Central memory CD4-positive, alpha-beta T cell (primary cell): Measurements from ENCODE around the gene EDA.

Experiments used
- DNase-seq: peaks from one replicate; pipeline ENCODE4 v3.0.0; 2022
- total RNA-seq, 3 experiments: gene quantifications; one replicate each; lab custom pipeline; 2026; lab: John Stamatoyannopoulos, UW

EDA gene
- 4.7 to 17.7 (median 16.5) reads per million in 3 experiments for total RNA-seq

DNA sequence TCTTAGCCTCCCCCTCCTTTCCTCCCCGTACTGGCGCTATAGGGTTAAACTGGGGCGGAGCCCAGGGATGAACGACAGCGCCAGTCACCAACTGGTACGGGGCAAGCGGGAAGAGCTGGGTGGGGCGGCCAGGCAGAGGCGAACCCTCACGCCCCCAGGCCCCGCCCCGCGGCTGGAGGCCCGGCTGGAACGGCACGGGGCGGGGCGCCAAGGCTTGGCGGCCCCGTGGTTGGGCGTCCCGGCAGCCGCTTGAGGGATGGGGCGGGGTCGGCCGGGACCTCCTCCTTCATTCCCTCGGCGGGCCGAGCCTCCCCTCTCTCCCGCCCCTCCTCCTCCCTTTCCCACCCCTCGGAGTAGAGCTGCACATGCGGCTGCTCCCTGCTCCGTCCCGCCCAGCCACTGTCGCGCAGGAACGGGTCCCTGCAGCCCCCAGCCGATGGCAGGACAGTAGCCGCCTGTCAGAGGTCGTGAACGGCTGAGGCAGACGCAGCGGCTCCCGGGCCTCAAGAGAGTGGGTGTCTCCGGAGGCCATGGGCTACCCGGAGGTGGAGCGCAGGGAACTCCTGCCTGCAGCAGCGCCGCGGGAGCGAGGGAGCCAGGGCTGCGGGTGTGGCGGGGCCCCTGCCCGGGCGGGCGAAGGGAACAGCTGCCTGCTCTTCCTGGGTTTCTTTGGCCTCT, at the start of gene EDA:
TSS of gene EDA (plus strand) at position 335 of the 678 bp plus-strand sequence.
- DNase-seq: peak; percentile 66

DNA sequence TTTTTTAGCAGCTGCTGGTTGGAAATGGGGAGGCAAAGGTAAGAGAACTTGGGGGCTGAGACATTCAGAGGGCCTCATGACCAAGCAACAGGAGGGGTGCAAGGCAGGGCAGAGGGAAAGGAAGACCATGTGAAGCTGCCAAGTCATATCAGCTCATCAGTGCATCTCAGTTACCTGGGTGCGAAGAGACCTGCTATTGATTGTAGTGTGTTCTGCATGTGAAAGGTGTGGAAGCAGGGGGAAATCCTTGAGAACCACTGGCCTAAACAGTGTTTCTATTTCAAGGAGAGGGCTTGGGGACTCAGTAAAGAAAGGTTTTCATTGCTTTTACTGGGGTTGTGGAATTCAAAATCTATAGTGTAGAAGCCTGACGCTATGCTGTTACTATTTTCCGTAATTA, 47.1 kb upstream of the EDA start:
- DNase-seq: no peak

DNA sequence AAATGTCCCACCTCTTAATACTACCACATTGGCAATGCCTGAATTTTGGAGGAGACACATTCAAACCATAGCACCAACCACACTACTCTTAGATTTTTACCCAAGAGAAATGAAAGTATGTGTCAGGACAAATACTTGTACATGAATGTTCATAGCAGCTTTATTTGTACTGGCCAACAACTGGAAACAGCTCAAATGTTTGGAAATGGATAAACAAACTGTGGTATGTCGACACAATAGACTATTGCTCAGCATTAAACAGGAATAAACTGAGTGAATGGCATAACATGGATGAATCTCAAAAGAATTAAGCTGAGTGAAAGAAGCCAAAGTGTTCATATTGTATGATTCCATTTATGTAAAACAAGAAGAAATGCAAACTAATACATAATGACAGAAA, 18.5 kb upstream of the EDA start:
- no peak for DNase-seq

- no peak for DNase-seq
Measured at GRCh38 chrX:69600182-69600581, 15.7 kb upstream of the EDA start.

GRCh38 chrX:69603566-69604194, 12.2 kb upstream of the EDA start:
- no peak for DNase-seq

- DNase-seq: no peak
Measured at GRCh38 chrX:69605521-69605920, 10.4 kb upstream of the EDA start.

DNA sequence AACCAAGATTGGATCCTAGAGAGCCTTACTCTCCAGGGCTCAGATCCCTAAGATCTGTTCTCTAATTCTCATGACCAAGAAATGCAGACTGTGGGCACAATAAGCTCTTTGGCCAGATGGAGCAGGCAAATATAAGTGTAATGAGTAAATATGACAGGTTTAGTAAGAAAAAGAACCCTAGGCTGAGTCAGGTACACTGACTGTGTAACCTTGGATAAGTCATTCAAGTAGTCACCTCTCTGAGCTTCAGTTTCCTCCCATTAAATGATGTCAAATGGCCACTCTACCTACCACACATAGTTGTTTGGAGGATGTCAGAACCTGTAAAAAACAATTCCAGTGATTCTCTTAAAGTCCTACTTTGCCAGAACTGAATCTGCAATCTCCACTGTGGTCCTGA, 8.3 kb upstream of the EDA start:
- DNase-seq: no peak

DNA sequence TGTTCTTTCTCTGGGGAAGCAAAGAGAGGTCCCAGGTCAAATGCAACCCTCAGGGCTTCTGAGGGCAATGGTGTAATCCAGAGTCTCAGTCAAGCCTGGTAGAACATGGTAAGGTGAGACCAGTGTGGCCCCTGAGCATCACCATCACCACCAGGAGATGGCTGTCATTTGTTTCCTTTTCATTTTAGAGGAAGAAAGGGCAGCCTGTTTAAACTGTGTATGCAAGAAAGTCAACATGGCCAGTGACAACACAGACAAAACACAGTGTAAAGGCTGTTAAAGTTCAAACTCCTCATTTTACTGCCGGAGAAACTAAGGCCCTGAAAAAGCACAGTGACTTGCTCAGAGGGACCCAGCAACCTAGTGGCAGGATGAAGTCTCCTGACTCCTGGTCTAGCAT, 2.0 kb upstream of the EDA start:
- DNase-seq: no peak

DNA sequence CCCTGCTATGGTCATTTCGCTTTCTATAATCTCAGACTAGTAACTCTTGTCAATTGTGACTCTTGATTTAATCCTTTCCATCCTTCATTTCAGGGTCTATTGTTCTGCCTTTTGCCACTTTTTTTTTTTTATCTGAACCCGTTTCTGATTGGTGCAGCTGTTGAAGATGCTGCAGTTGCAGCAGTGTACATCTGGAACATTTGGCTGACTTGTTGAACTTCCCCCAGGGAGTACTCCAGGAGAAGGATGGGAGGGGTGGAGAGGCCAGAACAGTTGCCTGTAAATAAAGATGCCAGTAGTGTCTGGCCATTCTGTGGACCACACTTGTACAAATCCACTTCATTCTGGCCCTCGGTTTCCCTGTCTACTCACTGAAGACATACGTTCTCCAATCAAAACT, 1.0 kb upstream of the EDA start:
- no peak for DNase-seq

GRCh38 chrX:69615342-69615741, 571 bp upstream of the EDA start:
- no peak for DNase-seq

DNA sequence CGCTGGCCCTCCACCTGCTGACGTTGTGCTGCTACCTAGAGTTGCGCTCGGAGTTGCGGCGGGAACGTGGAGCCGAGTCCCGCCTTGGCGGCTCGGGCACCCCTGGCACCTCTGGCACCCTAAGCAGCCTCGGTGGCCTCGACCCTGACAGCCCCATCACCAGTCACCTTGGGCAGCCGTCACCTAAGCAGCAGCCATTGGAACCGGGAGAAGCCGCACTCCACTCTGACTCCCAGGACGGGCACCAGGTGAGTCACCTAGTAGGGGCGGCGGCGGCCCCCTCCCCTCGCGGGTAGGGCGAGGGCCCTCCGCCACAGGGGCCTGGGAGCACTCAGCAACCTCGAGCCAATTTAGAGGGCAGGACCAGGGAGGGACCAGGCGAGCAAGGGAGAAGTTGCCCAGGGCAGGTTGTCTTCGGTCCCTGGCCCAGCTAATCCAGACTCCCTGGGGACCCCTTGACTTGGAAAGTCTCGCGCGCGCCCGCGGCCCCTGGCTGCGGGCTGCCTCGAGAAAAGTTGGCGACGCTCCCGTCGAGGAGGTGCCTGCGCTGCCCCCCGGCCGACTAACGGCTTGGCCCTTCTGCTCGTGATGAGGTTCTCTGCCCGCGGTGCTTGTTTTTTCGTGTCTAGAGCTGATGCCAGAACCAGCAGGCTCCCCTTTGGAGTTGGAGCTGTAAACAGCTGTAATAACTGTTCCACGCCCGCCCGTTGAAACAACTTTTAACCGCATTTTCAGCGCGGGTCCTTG, 717 bp downstream of the EDA start:
- peak; percentile 3 for DNase-seq

DNA sequence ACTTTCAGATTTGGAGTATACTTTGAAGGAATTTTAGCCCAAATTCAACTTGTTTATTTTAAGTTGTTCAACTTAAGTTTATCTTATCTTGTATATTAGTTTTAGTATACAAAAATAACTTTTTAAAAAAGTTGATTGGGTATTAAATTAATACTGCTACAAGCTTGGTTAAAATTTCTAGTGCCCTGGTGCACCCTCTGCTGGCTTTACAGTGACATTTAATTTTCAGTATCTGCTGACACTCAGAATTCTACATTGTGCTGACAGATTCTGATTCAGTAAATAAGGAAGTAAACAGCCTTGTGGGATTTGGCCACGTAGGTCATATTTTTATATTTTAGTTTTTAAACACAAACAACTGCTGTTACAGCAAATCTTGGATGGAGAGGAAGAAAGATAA, 2.9 kb downstream of the EDA start:
- no peak for DNase-seq

DNA sequence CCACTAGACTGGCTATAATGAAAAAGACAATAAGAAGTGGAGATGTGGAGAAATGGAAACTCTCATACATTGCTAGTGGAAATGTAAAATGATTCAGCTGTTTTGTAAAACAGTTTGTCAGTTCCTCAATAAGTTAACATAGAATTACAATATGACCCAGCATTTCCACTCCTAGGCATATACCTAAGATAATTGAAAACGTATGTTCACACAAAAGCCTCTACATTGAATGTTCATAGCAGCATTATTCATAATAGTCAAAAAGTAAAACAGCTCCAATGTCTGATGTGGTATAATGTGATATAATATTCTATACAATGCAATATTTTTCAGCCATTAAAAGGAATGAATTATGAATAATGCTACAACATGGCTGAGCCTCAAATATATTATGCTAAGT, 10.2 kb downstream of the EDA start:
- no peak for DNase-seq

DNA sequence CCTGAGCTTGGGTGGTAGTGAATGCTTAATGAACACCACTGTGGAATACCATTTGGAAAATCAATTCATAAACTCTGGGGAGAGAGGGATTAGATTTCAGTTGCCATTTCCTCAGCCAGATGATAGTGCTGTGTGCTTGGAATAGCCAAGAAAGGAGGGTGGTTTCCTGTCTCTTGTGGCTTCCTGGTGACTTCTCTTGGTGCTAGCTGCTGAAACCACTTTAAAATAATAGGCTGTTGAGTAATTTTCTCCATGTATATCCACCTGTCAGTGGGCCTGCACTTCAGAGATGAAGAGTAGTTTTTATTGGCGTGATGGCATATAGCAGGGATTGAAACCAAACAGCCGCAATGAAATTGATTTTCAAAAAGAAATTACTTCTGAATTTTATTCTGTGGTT, 11.8 kb downstream of the EDA start:
- DNase-seq: no peak

DNA sequence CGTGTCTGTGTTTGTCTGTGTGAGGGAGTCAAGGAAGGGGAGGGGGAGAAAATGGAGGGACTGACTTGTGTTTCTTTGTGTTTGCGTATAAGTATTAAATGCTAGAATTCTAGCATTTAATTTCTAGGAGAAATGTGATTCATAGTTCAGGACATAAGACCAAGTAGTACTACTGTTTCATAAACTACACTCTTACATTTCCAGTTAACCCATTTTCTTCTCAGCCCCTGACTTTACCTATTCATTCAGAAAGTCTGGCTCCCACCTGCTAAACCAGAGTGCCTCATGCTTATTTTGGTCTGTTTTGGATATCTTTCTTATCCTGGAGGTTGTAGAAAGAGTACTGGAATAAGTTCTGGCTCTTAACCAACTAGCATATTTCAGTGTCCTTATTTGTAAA, 14.2 kb downstream of the EDA start:
- no peak for DNase-seq

DNA sequence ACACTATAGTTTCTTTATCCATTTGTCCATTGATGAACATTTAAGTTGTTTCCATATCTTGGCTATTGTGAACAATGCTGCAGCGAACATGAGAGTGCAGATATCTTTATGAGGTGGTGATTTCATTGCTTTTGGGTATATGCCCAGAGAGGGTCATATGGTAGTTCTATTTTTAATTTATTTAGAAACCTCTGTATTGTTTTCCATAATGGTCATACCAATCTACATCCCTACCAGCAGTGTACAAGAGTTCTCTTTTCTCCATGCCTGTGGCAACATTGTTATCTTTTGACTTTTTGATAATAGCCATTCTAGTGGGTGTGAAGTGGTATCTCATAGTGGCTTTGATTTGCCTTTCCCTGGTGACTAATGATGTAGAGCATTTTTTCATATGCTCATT, 48.8 kb downstream of the EDA start:
- no peak for DNase-seq

DNA sequence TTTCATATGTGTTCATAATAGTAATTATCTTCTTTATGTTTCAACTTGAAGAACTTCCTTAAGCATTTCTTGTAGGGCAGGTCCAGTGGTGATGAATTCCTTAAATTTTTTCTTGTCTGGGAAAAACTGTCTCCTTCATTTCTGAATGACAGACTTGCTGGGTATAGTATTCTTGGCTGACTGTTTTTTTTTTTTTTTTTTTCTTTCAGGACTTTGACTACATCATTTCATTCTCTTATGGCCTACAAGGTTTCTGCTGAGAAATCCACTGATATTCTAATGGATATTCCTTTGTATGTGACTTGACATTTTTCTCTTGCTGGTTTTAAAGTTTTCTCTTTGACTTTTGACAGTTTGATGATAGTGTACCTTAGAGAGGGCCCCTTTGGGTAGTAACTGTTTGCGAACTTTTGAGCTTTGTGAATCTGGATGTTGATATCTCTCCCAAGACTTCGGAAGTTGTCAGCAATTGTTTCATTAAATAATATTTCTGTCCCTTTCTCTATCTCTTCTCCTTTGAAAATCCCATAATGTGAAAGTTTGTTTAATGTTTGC, 54.2 kb downstream of the EDA start:
- DNase-seq: no peak

DNA sequence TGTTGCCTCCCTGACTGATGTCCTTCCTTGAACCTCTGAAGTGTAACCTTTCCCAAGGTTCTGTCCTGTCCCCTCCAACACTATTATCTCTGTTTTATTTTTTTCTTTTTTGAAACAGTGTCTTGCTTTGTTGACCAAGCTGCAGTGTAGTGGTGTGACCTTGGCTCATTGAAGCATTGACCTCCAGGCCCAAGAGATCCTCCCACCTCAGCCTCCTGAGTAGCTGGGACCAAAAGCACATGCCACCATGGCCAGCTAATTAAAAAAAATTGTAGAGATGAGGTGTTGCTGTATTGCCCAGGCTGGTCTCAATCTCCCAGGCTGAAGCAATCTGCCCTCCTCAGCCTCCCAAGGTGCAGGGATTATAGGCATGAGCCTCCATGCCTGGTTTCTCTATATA, 59.0 kb downstream of the EDA start:
- DNase-seq: no peak

- DNase-seq: no peak
Measured at GRCh38 chrX:69705818-69706217, 89.9 kb downstream of the EDA start.

DNA sequence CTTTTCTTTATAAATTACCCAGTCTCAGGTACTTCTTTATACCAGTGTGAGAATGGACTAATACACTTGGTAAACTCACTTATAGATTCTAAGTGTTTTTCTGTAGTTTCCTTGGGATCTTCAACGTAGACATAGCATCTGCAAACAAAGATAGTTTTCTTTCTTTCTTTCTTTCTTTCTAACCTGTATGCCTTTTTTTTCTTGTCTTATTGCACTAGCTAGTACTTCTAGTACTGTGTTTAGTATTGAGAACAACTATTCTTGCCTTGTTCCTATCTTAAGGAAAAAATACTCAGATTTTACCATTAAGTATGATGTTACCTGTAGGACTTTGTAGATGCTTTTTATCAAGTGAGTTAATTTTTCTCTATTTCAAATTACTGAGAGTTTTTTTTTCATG, 102.2 kb downstream of the EDA start:
- no peak for DNase-seq

DNA sequence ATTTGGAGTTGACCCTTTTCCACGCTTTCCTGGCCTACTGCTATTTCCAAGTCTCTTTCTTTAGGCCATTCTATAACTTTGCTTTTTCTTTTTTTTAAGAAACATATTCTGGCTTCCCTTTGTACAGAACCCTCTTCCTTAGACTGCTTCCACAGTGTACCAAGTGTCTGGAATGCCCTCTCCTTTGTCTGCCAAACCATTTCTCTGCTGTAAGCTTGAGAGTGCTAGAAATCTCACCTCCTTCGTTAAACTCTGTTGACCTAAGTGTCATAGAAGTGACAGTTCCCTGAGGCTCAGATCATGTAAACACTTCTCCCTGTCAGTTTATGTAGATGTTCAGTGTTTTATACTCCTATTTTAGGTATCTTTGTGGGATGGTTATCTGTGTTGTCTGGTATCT, 108.4 kb downstream of the EDA start:
- DNase-seq: no peak

DNA sequence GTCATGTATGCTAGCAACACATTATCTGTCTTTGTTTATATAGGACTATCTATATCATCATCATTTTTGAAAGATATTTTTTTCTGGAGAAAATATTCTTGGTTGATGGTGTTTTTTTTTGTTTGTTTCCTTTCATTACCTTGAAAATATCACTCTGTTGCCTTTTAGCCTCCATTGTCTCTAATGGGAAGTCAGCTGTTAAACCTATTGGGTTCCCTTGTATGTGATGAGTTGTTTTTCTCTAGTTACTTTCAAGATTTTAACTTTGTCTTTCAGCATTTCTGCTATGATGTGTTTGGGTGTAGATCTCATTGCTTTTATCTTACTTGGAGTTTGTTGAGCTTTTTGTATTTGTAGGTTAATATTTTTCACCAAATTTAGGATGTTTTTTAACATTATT, 124.4 kb downstream of the EDA start:
- no peak for DNase-seq

DNA sequence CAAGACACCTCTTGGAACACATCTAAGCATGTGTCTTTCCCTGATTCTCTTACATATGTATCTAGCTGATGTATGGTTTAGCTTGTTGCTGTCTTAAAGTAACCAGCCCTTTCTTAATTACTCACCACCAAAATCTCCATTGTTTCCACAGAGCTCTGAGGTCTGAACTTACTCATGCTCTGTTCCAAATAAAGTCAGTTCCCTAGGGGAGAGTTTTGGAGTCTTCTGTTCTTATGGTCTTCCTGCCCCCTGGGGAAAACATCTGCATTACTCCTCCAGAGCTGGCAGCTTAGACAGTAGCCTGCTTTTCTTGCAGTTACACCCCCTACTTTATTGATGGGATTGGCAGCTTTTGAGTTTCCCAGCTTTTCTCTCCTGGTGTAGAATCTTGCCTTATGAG, 125.8 kb downstream of the EDA start:
- DNase-seq: no peak

GRCh38 chrX:69746051-69746450, 130.1 kb downstream of the EDA start:
- DNase-seq: no peak
